Measurements from ENCODE around the gene GDAP1L1. TPM values are rescaled to one million over a fixed set of nuclear protein-coding genes. Genes with fewer than 3 reads are reported as not detected.

GDAP1L1 gene
- total and polyA plus RNA-seq, 2 donors (not counting 3 experiments of a cell fraction or from before 2014, with no cell fraction given) = not detected

DNA sequence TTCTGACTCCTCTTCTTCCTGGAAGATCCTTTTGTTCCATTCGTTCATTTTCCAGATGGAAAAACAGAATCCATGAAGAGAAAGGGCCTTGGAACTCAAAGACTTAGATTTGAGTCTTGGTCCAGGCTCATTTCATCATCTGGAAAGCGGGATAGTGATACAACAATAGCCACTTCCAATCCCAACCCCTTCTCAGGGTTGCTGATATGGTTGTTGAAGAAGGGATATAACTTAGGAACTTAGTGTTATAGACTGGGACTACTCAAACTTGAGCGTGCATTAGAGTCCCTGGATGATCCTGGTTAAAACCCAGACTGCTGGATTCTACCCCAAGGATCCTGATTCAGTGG lies 1.3 kb downstream of the GDAP1L1 start:
- H3K4me3 ChIP-seq (replicated peaks in 1 of 3; ENCODE audit: insufficient read depth in 1 of 3, low read depth in 1 of 3, low read length in 3 of 3) = no peak overlapping the region
- dilution Hi-C loops (cut with MboI; ENCODE audit: extremely low pct_ligation_motif_present, low sequenced_read_pairs) = no loop called here
- no peaks in the 10 kb centered on the region for H3K4me1 ChIP-seq (ENCODE audit: control insufficient read depth, extremely low read depth, insufficient read depth, low read length)
- H2AFZ ChIP-seq (ENCODE audit: low read depth, low read length) = no peak overlapping the region
- H3K27me3 ChIP-seq (ENCODE audit: control insufficient read depth in 2 of 2, insufficient read depth in 2 of 2, low read length in 2 of 2) = peaks cover 4 to 11% of the 10 kb centered on the region in 2 experiments
- no peak overlapping the region for H3K4me2 ChIP-seq (ENCODE audit: insufficient read depth, low read length)
- BruUV-seq (replicated peaks) = no TSS peak
- ChIA-PET CTCF (no interaction called here), POLR2A (no interaction called here)
- no peaks in the 10 kb centered on the region for H3K9me3 ChIP-seq (replicated peaks; ENCODE audit: control insufficient read depth, insufficient read depth, low read length)
- no peaks in the 10 kb centered on the region for H3K79me2 ChIP-seq (ENCODE audit: control insufficient read depth, insufficient read depth, low read length)
- H3K9me1 ChIP-seq (replicated peaks; ENCODE audit: control insufficient read depth, extremely low read depth, insufficient read depth, low read length) = no peaks in the 10 kb centered on the region
- DNase-seq (ENCODE audit: low read depth, low spot score) (no peak), FAIRE-seq (no peak)
- no peaks in the 10 kb centered on the region for H4K20me1 ChIP-seq (replicated peaks; ENCODE audit: control insufficient read depth, extremely low read depth, insufficient read depth, low read length)
- TF ChIP-seq FOS (IDR thresholded peaks at IDR 0.05; ENCODE audit: borderline replicate concordance, insufficient read depth, low read length) (no peak), MYC (IDR thresholded peaks at IDR 0.05; ENCODE audit: low read depth, low read length) (no peak), JUN (IDR thresholded peaks at IDR 0.05; ENCODE audit: borderline replicate concordance, insufficient read depth, insufficient read length, low read depth) (no peak), POLR2AphosphoS5 (IDR thresholded peaks at IDR 0.05; ENCODE audit: insufficient read depth, low read depth, low read length) (no peak), GATA2 (IDR thresholded peaks at IDR 0.05; ENCODE audit: insufficient read depth, insufficient read length, low read depth, low read length) (no peak), EZH2 (IDR thresholded peaks at IDR 0.05; ENCODE audit: borderline replicate concordance, low read depth, low read length, severe bottlenecking) (no peak), POLR2A (IDR thresholded peaks at IDR 0.05; ENCODE audit: low read depth, low read length) (no peak)
- TF ChIP-seq, protein P1, sequence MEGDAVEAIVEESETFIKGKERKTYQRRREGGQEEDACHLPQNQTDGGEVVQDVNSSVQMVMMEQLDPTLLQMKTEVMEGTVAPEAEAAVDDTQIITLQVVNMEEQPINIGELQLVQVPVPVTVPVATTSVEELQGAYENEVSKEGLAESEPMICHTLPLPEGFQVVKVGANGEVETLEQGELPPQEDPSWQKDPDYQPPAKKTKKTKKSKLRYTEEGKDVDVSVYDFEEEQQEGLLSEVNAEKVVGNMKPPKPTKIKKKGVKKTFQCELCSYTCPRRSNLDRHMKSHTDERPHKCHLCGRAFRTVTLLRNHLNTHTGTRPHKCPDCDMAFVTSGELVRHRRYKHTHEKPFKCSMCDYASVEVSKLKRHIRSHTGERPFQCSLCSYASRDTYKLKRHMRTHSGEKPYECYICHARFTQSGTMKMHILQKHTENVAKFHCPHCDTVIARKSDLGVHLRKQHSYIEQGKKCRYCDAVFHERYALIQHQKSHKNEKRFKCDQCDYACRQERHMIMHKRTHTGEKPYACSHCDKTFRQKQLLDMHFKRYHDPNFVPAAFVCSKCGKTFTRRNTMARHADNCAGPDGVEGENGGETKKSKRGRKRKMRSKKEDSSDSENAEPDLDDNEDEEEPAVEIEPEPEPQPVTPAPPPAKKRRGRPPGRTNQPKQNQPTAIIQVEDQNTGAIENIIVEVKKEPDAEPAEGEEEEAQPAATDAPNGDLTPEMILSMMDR (IDR thresholded peaks at IDR 0.05; ENCODE audit: extremely low read depth in 1 of 2, insufficient read depth in 1 of 2, low read depth in 1 of 2, low read length in 2 of 2) = no peak
- TF ChIP-seq, protein P2, sequence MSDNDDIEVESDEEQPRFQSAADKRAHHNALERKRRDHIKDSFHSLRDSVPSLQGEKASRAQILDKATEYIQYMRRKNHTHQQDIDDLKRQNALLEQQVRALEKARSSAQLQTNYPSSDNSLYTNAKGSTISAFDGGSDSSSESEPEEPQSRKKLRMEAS (IDR thresholded peaks at IDR 0.05; ENCODE audit: insufficient read depth, insufficient read length) = no peak
- H3K36me3 ChIP-seq (ENCODE audit: control insufficient read depth in 2 of 2, extremely low read depth in 1 of 2, insufficient read depth in 2 of 2, low read length in 2 of 2) = no peaks in the 10 kb centered on the region
- H3K27ac ChIP-seq (ENCODE audit: insufficient read depth, low read depth, low read length) = no peak overlapping the region
- intact Hi-C loops (cut with micrococcal nuclease) = no loop called here
- no peak overlapping the region for H3K9ac ChIP-seq (replicated peaks; ENCODE audit: extremely low read depth, insufficient read depth, low read length)
